Measurements from ENCODE around the gene COL18A1. TPM values are rescaled to one million over a fixed set of nuclear protein-coding genes. Genes with fewer than 3 reads are reported as not detected.
"Not testable (repeated sequence)": the region's sequence is repeated elsewhere in the genome, so short reads cannot be mapped to it uniquely, and the experiment has no call there.

Gene COL18A1
- polyA plus RNA-seq, 1 donor (not counting 4 experiments of a cell fraction or from before 2014, with no cell fraction given): 13.0 TPM

DNA sequence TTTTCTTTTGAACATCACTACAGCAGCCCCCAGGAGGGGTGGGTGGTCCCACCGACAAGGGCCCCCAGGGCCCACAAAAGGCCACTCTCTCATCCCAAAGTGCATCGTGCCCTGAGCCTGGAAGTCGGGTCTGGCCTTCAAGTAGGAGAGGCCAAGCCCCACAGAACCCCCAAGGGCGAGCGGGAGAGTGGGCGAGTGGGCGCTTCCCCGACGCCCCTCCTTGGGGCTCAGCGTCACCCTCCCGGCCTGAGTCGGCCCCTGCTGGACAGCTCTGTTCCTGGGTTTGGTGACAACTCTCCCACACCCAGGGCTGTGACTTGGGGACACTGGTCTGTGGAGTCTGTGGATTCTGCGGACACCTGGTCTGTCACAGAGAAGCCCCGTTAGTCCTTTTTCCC, 42.2 kb upstream of the COL18A1 start:
- Histone ChIP-seq H3K9me3 (ENCODE audit: control insufficient read depth, low read depth, low read length) (no peaks in the 10 kb centered on the region), H3K79me2 (ENCODE audit: control insufficient read depth, insufficient read depth, low read length) (no peaks in the 10 kb centered on the region), H3K4me2 (ENCODE audit: control insufficient read depth, extremely low read depth, insufficient read depth, low read depth, low read length) (no peak overlapping the region), H3K27me3 (ENCODE audit: control insufficient read depth, extremely low read depth, insufficient read depth, low read length) (peaks cover 2% of the 10 kb centered on the region), H3K4me3 (ENCODE audit: control insufficient read depth in 2 of 3, extremely low read depth in 1 of 3, insufficient read depth in 2 of 3, low read depth in 1 of 3, low read length in 3 of 3) (no peak overlapping the region), H3K9ac (ENCODE audit: control insufficient read depth, extremely low read depth, insufficient read depth, low read length) (no peak overlapping the region), H2AFZ (ENCODE audit: control insufficient read depth, low read length) (no peak overlapping the region), H3K36me3 (ENCODE audit: control insufficient read depth in 2 of 2, extremely low read depth in 1 of 2, insufficient read depth in 2 of 2, low read length in 2 of 2) (no peaks in the 10 kb centered on the region), H3K4me1 (ENCODE audit: control insufficient read depth, extremely low read depth, insufficient read depth, low read length) (peaks cover 14% of the 10 kb centered on the region), H3K9me1 (ENCODE audit: control insufficient read depth, extremely low read depth, insufficient read depth, low read length) (no peaks in the 10 kb centered on the region), H3K27ac (ENCODE audit: control insufficient read depth, insufficient read depth, low read length) (no peak overlapping the region), H4K20me1 (ENCODE audit: control insufficient read depth, extremely low read depth, insufficient read depth, low read length) (no peaks in the 10 kb centered on the region)
- DNase-seq (ENCODE audit: low read depth, low spot score) (no peak), FAIRE-seq (no peak)
- TF ChIP-seq CTCF (optimal IDR thresholded peaks at IDR 0.05 in 1 of 3, IDR thresholded peaks at IDR 0.05 in 1 of 3, conservative IDR thresholded peaks at IDR 0.05 in 1 of 3; ENCODE audit: extremely low read depth in 1 of 3, insufficient read depth in 2 of 3, low read length in 3 of 3) (no peak), EZH2 (IDR thresholded peaks at IDR 0.05; ENCODE audit: low read length) (no peak)
- dilution Hi-C loops (cut with MboI; ENCODE audit: extremely low pct_ligation_motif_present, low sequenced_read_pairs): no loop called here

GRCh38 chr21:45363272-45363671, 41.7 kb upstream of the COL18A1 start:
- H3K27ac ChIP-seq (ENCODE audit: control insufficient read depth, insufficient read depth, low read length); H3K9me3 ChIP-seq (ENCODE audit: control insufficient read depth, low read depth, low read length); H4K20me1 ChIP-seq (ENCODE audit: control insufficient read depth, extremely low read depth, insufficient read depth, low read length); dilution Hi-C loops (cut with MboI; ENCODE audit: extremely low pct_ligation_motif_present, low sequenced_read_pairs); H3K4me3 ChIP-seq (ENCODE audit: control insufficient read depth in 2 of 3, extremely low read depth in 1 of 3, insufficient read depth in 2 of 3, low read depth in 1 of 3, low read length in 3 of 3); H3K27me3 ChIP-seq (ENCODE audit: control insufficient read depth, extremely low read depth, insufficient read depth, low read length); H3K79me2 ChIP-seq (ENCODE audit: control insufficient read depth, insufficient read depth, low read length); H3K36me3 ChIP-seq (ENCODE audit: control insufficient read depth in 2 of 2, extremely low read depth in 1 of 2, insufficient read depth in 2 of 2, low read length in 2 of 2); H3K4me2 ChIP-seq (ENCODE audit: control insufficient read depth, extremely low read depth, insufficient read depth, low read depth, low read length); H3K9me1 ChIP-seq (ENCODE audit: control insufficient read depth, extremely low read depth, insufficient read depth, low read length); H3K9ac ChIP-seq (ENCODE audit: control insufficient read depth, extremely low read depth, insufficient read depth, low read length); DNase-seq (ENCODE audit: low read depth, low spot score); H2AFZ ChIP-seq (ENCODE audit: control insufficient read depth, low read length); FAIRE-seq: not testable (repeated sequence)
- H3K4me1 ChIP-seq (ENCODE audit: control insufficient read depth, extremely low read depth, insufficient read depth, low read length): peaks cover 14% of the 10 kb centered on the region

DNA sequence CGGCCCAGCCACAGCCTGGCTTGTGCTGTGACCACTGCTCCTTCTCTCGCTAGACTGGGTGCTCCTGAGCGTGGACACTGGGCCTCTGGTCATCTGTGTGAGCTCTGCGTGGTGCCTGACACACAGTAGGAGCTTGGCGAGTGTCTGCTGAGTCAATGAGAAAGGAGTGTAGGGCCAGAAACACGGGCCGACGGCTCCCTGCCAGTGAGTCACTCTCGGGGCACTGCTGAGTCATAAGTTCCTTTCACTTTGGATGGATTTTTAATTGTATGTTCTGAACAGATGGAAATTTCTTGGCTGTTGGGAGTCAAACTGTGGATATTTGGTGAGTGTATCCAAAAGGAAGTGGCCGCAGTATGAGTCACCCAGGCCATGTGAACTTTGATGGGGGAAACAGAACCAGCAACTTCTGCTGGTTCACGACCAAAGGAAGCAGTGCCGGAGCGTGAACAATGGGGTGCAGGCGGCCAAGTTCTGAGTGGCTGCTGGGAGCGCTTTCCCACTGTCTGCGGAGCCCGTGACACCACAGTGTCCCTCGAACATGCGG, 41.0 kb upstream of the COL18A1 start:
- H3K27me3 ChIP-seq (ENCODE audit: control insufficient read depth, extremely low read depth, insufficient read depth, low read length): peaks cover 4% of the 10 kb centered on the region
- FAIRE-seq: peak; percentile 94

More for the DNA sequence above, 41.0 kb upstream of the COL18A1 start:
- H3K4me1 ChIP-seq (ENCODE audit: control insufficient read depth, extremely low read depth, insufficient read depth, low read length): peaks cover 14% of the 10 kb centered on the region
- H3K79me2 ChIP-seq (ENCODE audit: control insufficient read depth, insufficient read depth, low read length): no peaks in the 10 kb centered on the region
- H3K9me1 ChIP-seq (ENCODE audit: control insufficient read depth, extremely low read depth, insufficient read depth, low read length): no peaks in the 10 kb centered on the region
- peak; percentile 64 for DNase-seq (ENCODE audit: low read depth, low spot score)
- peak overlapping the region; percentile 45 for H3K4me2 ChIP-seq (ENCODE audit: control insufficient read depth, extremely low read depth, insufficient read depth, low read depth, low read length)
- TF ChIP-seq EZH2 (IDR thresholded peaks at IDR 0.05; ENCODE audit: low read length): no peak
- TF ChIP-seq CTCF (optimal IDR thresholded peaks at IDR 0.05 in 1 of 3, IDR thresholded peaks at IDR 0.05 in 1 of 3, conservative IDR thresholded peaks at IDR 0.05 in 1 of 3; ENCODE audit: extremely low read depth in 1 of 3, insufficient read depth in 2 of 3, low read length in 3 of 3): no peak
- dilution Hi-C loops (cut with MboI; ENCODE audit: extremely low pct_ligation_motif_present, low sequenced_read_pairs): no loop called here
- H4K20me1 ChIP-seq (ENCODE audit: control insufficient read depth, extremely low read depth, insufficient read depth, low read length): no peaks in the 10 kb centered on the region
- H3K27ac ChIP-seq (ENCODE audit: control insufficient read depth, insufficient read depth, low read length): peak overlapping the region; percentile 66
- peak overlapping the region; percentile 43 for H3K9ac ChIP-seq (ENCODE audit: control insufficient read depth, extremely low read depth, insufficient read depth, low read length)
- H3K9me3 ChIP-seq (ENCODE audit: control insufficient read depth, low read depth, low read length): no peaks in the 10 kb centered on the region
- H2AFZ ChIP-seq (ENCODE audit: control insufficient read depth, low read length): peak overlapping the region; percentile 14
- no peak overlapping the region for H3K4me3 ChIP-seq (ENCODE audit: control insufficient read depth in 2 of 3, extremely low read depth in 1 of 3, insufficient read depth in 2 of 3, low read depth in 1 of 3, low read length in 3 of 3)
- no peaks in the 10 kb centered on the region for H3K36me3 ChIP-seq (ENCODE audit: control insufficient read depth in 2 of 2, extremely low read depth in 1 of 2, insufficient read depth in 2 of 2, low read length in 2 of 2)

All from keratinocyte (primary cell).